Measurements from ENCODE around the gene PRR35.

The PRR35 gene

GRCh38 chr16:519841-520687 is 40.1 kb upstream of the PRR35 start:
- Histone ChIP-seq H3K9ac (no peak overlapping the region), H3K4me3 (IDR thresholded peaks at IDR 0.05; ENCODE audit: insufficient read depth, low read depth, low read length) (no peak overlapping the region), H4K20me1 (ENCODE audit: insufficient read depth) (no peaks in the 10 kb centered on the region), H3K79me2 (ENCODE audit: insufficient read depth, low read depth) (no peaks in the 10 kb centered on the region), H3K27ac (no peak overlapping the region), H3K4me1 (ENCODE audit: low read depth, poor library complexity, severe bottlenecking) (no peaks in the 10 kb centered on the region), H3K36me3 (ENCODE audit: insufficient read depth) (no peaks in the 10 kb centered on the region), H3K4me2 (no peak overlapping the region), H2AFZ (ENCODE audit: low read depth) (no peak overlapping the region), H3K27me3 (ENCODE audit: insufficient read depth, low read depth) (no peaks in the 10 kb centered on the region)
- no peak for TF ChIP-seq CTCF (conservative IDR thresholded peaks at IDR 0.05; ENCODE audit: low read depth, low read length)

GRCh38 chr16:520847-521246 is 39.3 kb upstream of the PRR35 start:
- no peaks in the 10 kb centered on the region for H3K36me3 ChIP-seq (ENCODE audit: insufficient read depth)
- no peaks in the 10 kb centered on the region for H3K27me3 ChIP-seq (ENCODE audit: insufficient read depth, low read depth)
- TF ChIP-seq CTCF (conservative IDR thresholded peaks at IDR 0.05; ENCODE audit: low read depth, low read length): no peak
- no peaks in the 10 kb centered on the region for H4K20me1 ChIP-seq (ENCODE audit: insufficient read depth)
- no peak overlapping the region for H2AFZ ChIP-seq (ENCODE audit: low read depth)
- no peak overlapping the region for H3K4me2 ChIP-seq
- no peak overlapping the region for H3K9ac ChIP-seq
- no peak overlapping the region for H3K27ac ChIP-seq
- peaks cover 5% of the 10 kb centered on the region; the same call in 1 of the 2 replicates for H3K79me2 ChIP-seq (ENCODE audit: insufficient read depth, low read depth)
- no peak overlapping the region for H3K4me3 ChIP-seq (IDR thresholded peaks at IDR 0.05; ENCODE audit: insufficient read depth, low read depth, low read length)
- H3K4me1 ChIP-seq (ENCODE audit: low read depth, poor library complexity, severe bottlenecking): peaks cover 5% of the 10 kb centered on the region

GRCh38 chr16:521381-522210 is 38.6 kb upstream of the PRR35 start:
- Histone ChIP-seq H4K20me1 (ENCODE audit: insufficient read depth) (no peaks in the 10 kb centered on the region), H2AFZ (ENCODE audit: low read depth) (no peak overlapping the region), H3K9ac (no peak overlapping the region), H3K27me3 (ENCODE audit: insufficient read depth, low read depth) (no peaks in the 10 kb centered on the region), H3K4me1 (ENCODE audit: low read depth, poor library complexity, severe bottlenecking) (peaks cover 10% of the 10 kb centered on the region), H3K79me2 (ENCODE audit: insufficient read depth, low read depth) (peaks cover 12% of the 10 kb centered on the region; the same call in 1 of the 2 replicates), H3K4me2 (no peak overlapping the region), H3K4me3 (IDR thresholded peaks at IDR 0.05; ENCODE audit: insufficient read depth, low read depth, low read length) (no peak overlapping the region), H3K36me3 (ENCODE audit: insufficient read depth) (no peaks in the 10 kb centered on the region), H3K27ac (no peak overlapping the region)
- no peak for TF ChIP-seq CTCF (conservative IDR thresholded peaks at IDR 0.05; ENCODE audit: low read depth, low read length)

GRCh38 chr16:522320-523096 is 37.7 kb upstream of the PRR35 start:
- Histone ChIP-seq H3K4me3 (IDR thresholded peaks at IDR 0.05; ENCODE audit: insufficient read depth, low read depth, low read length) (no peak overlapping the region), H3K36me3 (ENCODE audit: insufficient read depth) (no peaks in the 10 kb centered on the region), H3K79me2 (ENCODE audit: insufficient read depth, low read depth) (peaks cover 16% of the 10 kb centered on the region; the same call in 1 of the 2 replicates), H3K4me1 (ENCODE audit: low read depth, poor library complexity, severe bottlenecking) (peaks cover 10% of the 10 kb centered on the region), H3K4me2 (no peak overlapping the region), H2AFZ (ENCODE audit: low read depth) (no peak overlapping the region), H3K27me3 (ENCODE audit: insufficient read depth, low read depth) (no peaks in the 10 kb centered on the region), H3K9ac (no peak overlapping the region), H4K20me1 (ENCODE audit: insufficient read depth) (no peaks in the 10 kb centered on the region), H3K27ac (no peak overlapping the region)
- no peak for TF ChIP-seq CTCF (conservative IDR thresholded peaks at IDR 0.05; ENCODE audit: low read depth, low read length)
